ENCODE data around the gene GNAS-AS1.

- no peak for TF ChIP-seq POLR2A (IDR thresholded peaks at IDR 0.05)
- TF ChIP-seq, protein P1, sequence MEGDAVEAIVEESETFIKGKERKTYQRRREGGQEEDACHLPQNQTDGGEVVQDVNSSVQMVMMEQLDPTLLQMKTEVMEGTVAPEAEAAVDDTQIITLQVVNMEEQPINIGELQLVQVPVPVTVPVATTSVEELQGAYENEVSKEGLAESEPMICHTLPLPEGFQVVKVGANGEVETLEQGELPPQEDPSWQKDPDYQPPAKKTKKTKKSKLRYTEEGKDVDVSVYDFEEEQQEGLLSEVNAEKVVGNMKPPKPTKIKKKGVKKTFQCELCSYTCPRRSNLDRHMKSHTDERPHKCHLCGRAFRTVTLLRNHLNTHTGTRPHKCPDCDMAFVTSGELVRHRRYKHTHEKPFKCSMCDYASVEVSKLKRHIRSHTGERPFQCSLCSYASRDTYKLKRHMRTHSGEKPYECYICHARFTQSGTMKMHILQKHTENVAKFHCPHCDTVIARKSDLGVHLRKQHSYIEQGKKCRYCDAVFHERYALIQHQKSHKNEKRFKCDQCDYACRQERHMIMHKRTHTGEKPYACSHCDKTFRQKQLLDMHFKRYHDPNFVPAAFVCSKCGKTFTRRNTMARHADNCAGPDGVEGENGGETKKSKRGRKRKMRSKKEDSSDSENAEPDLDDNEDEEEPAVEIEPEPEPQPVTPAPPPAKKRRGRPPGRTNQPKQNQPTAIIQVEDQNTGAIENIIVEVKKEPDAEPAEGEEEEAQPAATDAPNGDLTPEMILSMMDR (IDR thresholded peaks at IDR 0.05), result no peak
These were observed 39.3 kb upstream of the GNAS-AS1 start for GRCh38 chr20:58889798-58890517.
